ENCODE results near the gene SMAD2.

The SMAD2 gene

GRCh38 chr18:47863041-47863440 is 67.4 kb downstream of the SMAD2 start:
- Histone ChIP-seq H3K4me1 (ENCODE audit: insufficient read depth, low read length, poor library complexity, severe bottlenecking) (no peaks in the 10 kb centered on the region), H3K36me3 (ENCODE audit: insufficient read depth, low read length) (peaks cover 83% of the 10 kb centered on the region)
- no peak for TF ChIP-seq EZH2phosphoT487 (IDR thresholded peaks at IDR 0.05; ENCODE audit: borderline replicate concordance)
- TF ChIP-seq CTCF (conservative IDR thresholded peaks at IDR 0.05; ENCODE audit: low read length), result no peak

GRCh38 chr18:47858607-47859006 is 71.9 kb downstream of the SMAD2 start:
- H4K20me1 ChIP-seq (ENCODE audit: insufficient read depth, low read length, poor library complexity, severe bottlenecking), result no peaks in the 10 kb centered on the region

More at GRCh38 chr18:47863041-47863440, 67.4 kb downstream of the SMAD2 start:
- Histone ChIP-seq H3K9me2 (replicated peaks; ENCODE audit: low read depth, low read length) (no peaks in the 10 kb centered on the region), H3K9me3 (ENCODE audit: insufficient read depth, low read depth, low read length) (peaks cover 12% of the 10 kb centered on the region; the same call in 1 of the 2 replicates), H3K9ac (ENCODE audit: low read depth, low read length, poor library complexity, severe bottlenecking) (no peak overlapping the region), H3K4me2 (ENCODE audit: low read depth, low read length, poor library complexity, severe bottlenecking) (no peak overlapping the region), H3K79me2 (ENCODE audit: insufficient read depth, low read length) (no peaks in the 10 kb centered on the region), H2AFZ (ENCODE audit: low read length) (no peak overlapping the region), H3F3A (ENCODE audit: low read depth) (no peaks in the 10 kb centered on the region; the same call in 1 of the 2 replicates), H4K20me1 (ENCODE audit: insufficient read depth, low read length, poor library complexity, severe bottlenecking) (no peaks in the 10 kb centered on the region), H3K27me3 (ENCODE audit: insufficient read depth, low read length, poor library complexity, severe bottlenecking) (no peaks in the 10 kb centered on the region), H3K4me3 (ENCODE audit: low read length, poor library complexity, severe bottlenecking) (no peak overlapping the region)

GRCh38 chr18:47847635-47848034 is 82.8 kb downstream of the SMAD2 start:
- Histone ChIP-seq H3K27me3 (ENCODE audit: insufficient read depth, low read length, poor library complexity, severe bottlenecking) (no peaks in the 10 kb centered on the region), H3K9ac (ENCODE audit: low read depth, low read length, poor library complexity, severe bottlenecking) (no peak overlapping the region)

More at GRCh38 chr18:47858607-47859006, 71.9 kb downstream of the SMAD2 start:
- Histone ChIP-seq H3K4me1 (ENCODE audit: insufficient read depth, low read length, poor library complexity, severe bottlenecking) (no peaks in the 10 kb centered on the region), H3K79me2 (ENCODE audit: insufficient read depth, low read length) (no peaks in the 10 kb centered on the region), H3K4me3 (ENCODE audit: low read length, poor library complexity, severe bottlenecking) (no peak overlapping the region), H3K9me2 (replicated peaks; ENCODE audit: low read depth, low read length) (no peaks in the 10 kb centered on the region), H3K9me3 (ENCODE audit: insufficient read depth, low read depth, low read length) (peaks cover 28% of the 10 kb centered on the region), H3K36me3 (ENCODE audit: insufficient read depth, low read length) (peaks cover 70% of the 10 kb centered on the region), H2AFZ (ENCODE audit: low read length) (no peak overlapping the region), H3K4me2 (ENCODE audit: low read depth, low read length, poor library complexity, severe bottlenecking) (no peak overlapping the region), H3K9ac (ENCODE audit: low read depth, low read length, poor library complexity, severe bottlenecking) (no peak overlapping the region), H3K27me3 (ENCODE audit: insufficient read depth, low read length, poor library complexity, severe bottlenecking) (no peaks in the 10 kb centered on the region), H3F3A (ENCODE audit: low read depth) (no peaks in the 10 kb centered on the region)
- TF ChIP-seq CTCF (conservative IDR thresholded peaks at IDR 0.05; ENCODE audit: low read length), result no peak
- no peak for TF ChIP-seq EZH2phosphoT487 (IDR thresholded peaks at IDR 0.05; ENCODE audit: borderline replicate concordance)

More at GRCh38 chr18:47847635-47848034, 82.8 kb downstream of the SMAD2 start:
- Histone ChIP-seq H3K4me2 (ENCODE audit: low read depth, low read length, poor library complexity, severe bottlenecking) (no peak overlapping the region), H3K9me3 (ENCODE audit: insufficient read depth, low read depth, low read length) (no peaks in the 10 kb centered on the region), H3K4me3 (ENCODE audit: low read length, poor library complexity, severe bottlenecking) (no peak overlapping the region), H3F3A (ENCODE audit: low read depth) (peaks cover 6% of the 10 kb centered on the region; the same call in 1 of the 2 replicates), H2AFZ (ENCODE audit: low read length) (no peak overlapping the region), H3K4me1 (ENCODE audit: insufficient read depth, low read length, poor library complexity, severe bottlenecking) (no peaks in the 10 kb centered on the region), H3K36me3 (ENCODE audit: insufficient read depth, low read length) (peaks cover 57% of the 10 kb centered on the region), H3K79me2 (ENCODE audit: insufficient read depth, low read length) (no peaks in the 10 kb centered on the region), H3K9me2 (replicated peaks; ENCODE audit: low read depth, low read length) (no peaks in the 10 kb centered on the region), H4K20me1 (ENCODE audit: insufficient read depth, low read length, poor library complexity, severe bottlenecking) (peaks cover 8% of the 10 kb centered on the region)
- TF ChIP-seq CTCF (conservative IDR thresholded peaks at IDR 0.05; ENCODE audit: low read length) (no peak), EZH2phosphoT487 (IDR thresholded peaks at IDR 0.05; ENCODE audit: borderline replicate concordance) (no peak)

All from Loucy (cell line).